Left ventricle myocardium inferior (tissue), 1 donor: ENCODE measurements around the gene COL18A1. TPM values are rescaled to one million over a fixed set of nuclear protein-coding genes. Genes with fewer than 3 reads are reported as not detected.

Experiments used
- DNase-seq: peaks from one replicate; pipeline ENCODE4 v3.0.0-alpha.2; 2020
- H3K27ac ChIP-seq: fragments of 200-600 bp; replicated peaks from 2 replicates; pipeline ENCODE4 v1.8.0; 2021
- H3K27me3 ChIP-seq: fragments of 200-600 bp; 2 replicates; pipeline ENCODE4 v1.8.0; 2021; ENCODE audit warnings: low read depth
- H3K36me3 ChIP-seq: fragments of 200-600 bp; 2 replicates; pipeline ENCODE4 v1.8.0; 2021
- H3K4me1 ChIP-seq: fragments of 200-600 bp; 2 replicates; pipeline ENCODE4 v1.8.0; 2021
- H3K4me3 ChIP-seq: fragments of 200-600 bp; 2 replicates; pipeline ENCODE4 v1.8.0; 2021; ENCODE audit warnings: mild to moderate bottlenecking, moderate library complexity
- H3K9me3 ChIP-seq: fragments of 200-600 bp; replicated peaks from 2 replicates; pipeline ENCODE4 v1.8.0; 2021
- intact Hi-C: fragments of 100-400 bp; cut with micrococcal nuclease; formaldehyde crosslinking; loops from one replicate; pipeline ENCODE4 v1.11.0; 2022
- total RNA-seq: library from RNA; stranded (reverse); fragmentation: NEBNext Ultra II Directional; extraction: Animal tissue kit (Norgen Biotek cat#: 25700); gene quantifications from one replicate; pipeline ENCODE4 v1.2.1, GENCODE V29; 2021
- TF ChIP-seq, protein P1 (sequence below): fragments of 200-600 bp; IDR thresholded peaks from 2 replicates; pipeline ENCODE4 v1.8.0; 2021; ENCODE audit warnings: antibody characterized with exemption, mild to moderate bottlenecking, borderline replicate concordance
- donor health status: DM: no; HTN: yes; CAD: no; lungs with severe emphysema.

The COL18A1 gene
- total RNA-seq, 1 donor from 2014 or later = 66.5 TPM

DNA sequence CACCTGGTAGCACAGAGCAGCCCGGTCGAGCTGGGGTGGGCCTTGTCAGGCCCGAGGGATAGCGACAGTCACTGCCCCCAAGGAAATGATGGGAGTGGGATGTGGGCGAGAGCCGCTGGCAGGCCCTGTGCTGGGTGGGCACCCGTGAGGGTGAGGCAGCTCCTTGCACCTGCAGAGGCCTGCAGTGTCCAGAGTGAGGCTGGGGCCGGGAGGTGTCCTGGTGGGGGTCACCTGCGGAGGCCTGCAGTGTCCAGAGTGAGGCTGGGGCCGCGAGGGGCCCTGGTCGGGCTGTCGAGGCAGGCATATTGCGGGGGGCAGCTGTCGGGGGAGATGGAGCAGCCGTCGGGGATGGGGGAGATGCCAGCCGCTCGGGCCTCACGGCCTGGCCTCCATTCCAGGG lies 87.8 kb downstream of the COL18A1 start:
- H3K9me3 ChIP-seq = no peaks in the 10 kb centered on the region
- intact Hi-C loops = no loop called here
- no peak overlapping the region for H3K4me3 ChIP-seq
- H3K27ac ChIP-seq = no peak overlapping the region
- H3K36me3 ChIP-seq = peaks cover 63% of the 10 kb centered on the region
- H3K27me3 ChIP-seq = no peaks in the 10 kb centered on the region
- no peaks in the 10 kb centered on the region for H3K4me1 ChIP-seq
- TF ChIP-seq, protein P1, sequence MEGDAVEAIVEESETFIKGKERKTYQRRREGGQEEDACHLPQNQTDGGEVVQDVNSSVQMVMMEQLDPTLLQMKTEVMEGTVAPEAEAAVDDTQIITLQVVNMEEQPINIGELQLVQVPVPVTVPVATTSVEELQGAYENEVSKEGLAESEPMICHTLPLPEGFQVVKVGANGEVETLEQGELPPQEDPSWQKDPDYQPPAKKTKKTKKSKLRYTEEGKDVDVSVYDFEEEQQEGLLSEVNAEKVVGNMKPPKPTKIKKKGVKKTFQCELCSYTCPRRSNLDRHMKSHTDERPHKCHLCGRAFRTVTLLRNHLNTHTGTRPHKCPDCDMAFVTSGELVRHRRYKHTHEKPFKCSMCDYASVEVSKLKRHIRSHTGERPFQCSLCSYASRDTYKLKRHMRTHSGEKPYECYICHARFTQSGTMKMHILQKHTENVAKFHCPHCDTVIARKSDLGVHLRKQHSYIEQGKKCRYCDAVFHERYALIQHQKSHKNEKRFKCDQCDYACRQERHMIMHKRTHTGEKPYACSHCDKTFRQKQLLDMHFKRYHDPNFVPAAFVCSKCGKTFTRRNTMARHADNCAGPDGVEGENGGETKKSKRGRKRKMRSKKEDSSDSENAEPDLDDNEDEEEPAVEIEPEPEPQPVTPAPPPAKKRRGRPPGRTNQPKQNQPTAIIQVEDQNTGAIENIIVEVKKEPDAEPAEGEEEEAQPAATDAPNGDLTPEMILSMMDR = no peak
- no peak for DNase-seq

DNA sequence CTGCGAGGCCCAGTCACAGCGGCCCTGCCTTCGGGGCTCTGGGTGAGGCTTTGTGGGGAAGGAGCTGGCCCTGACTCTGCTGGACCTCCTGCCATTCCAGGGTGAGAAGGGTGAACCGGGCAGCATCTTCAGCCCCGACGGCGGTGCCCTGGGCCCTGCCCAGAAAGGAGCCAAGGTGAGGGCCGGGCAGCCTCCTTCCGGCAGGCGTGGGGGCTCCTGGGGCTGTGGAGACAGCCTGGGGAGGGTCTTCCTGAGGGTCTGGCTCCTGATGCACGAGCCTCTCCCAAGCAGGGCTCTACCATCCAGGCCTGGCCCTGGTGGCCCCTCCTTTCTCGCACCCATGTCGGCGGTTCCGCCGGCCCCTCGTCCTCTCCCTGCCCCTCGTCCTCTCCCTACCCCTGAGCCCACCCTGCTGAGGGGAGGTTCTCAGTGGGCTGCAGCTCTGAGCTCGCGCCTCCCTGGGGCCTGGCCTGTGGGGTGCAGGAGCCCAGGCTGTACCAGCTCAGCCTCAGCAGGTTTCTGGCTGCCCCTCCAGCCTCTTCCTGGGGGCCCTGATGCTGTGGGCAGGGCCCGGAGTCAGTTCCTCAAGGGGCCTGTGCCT lies 88.5 kb downstream of the COL18A1 start:
- no peak for DNase-seq
- no peak overlapping the region for H3K4me3 ChIP-seq
- H3K4me1 ChIP-seq = no peaks in the 10 kb centered on the region
- intact Hi-C loops = no loop called here
- H3K27ac ChIP-seq = no peak overlapping the region
- H3K27me3 ChIP-seq = no peaks in the 10 kb centered on the region
- TF ChIP-seq, protein P1 = no peak
- peaks cover 65% of the 10 kb centered on the region for H3K36me3 ChIP-seq
- H3K9me3 ChIP-seq = no peaks in the 10 kb centered on the region

GRCh38 chr21:45494135-45494850 lies 89.3 kb downstream of the COL18A1 start:
- Histone ChIP-seq H3K27me3 (no peaks in the 10 kb centered on the region), H3K36me3 (peaks cover 73% of the 10 kb centered on the region), H3K4me1 (no peaks in the 10 kb centered on the region), H3K4me3 (no peak overlapping the region), H3K9me3 (no peaks in the 10 kb centered on the region), H3K27ac (no peak overlapping the region)
- intact Hi-C loops = no loop called here
- DNase-seq = no peak
- TF ChIP-seq, protein P1 = no peak

GRCh38 chr21:45494851-45495680 lies 90.1 kb downstream of the COL18A1 start:
- TF ChIP-seq, protein P1 = no peak
- no peaks in the 10 kb centered on the region for H3K27me3 ChIP-seq
- H3K36me3 ChIP-seq = peaks cover 76% of the 10 kb centered on the region
- H3K27ac ChIP-seq = no peak overlapping the region
- no peaks in the 10 kb centered on the region for H3K4me1 ChIP-seq
- intact Hi-C loops = no loop called here
- no peak overlapping the region for H3K4me3 ChIP-seq
- no peak for DNase-seq
- H3K9me3 ChIP-seq = no peaks in the 10 kb centered on the region

- Histone ChIP-seq H3K27ac (no peak overlapping the region), H3K4me3 (no peak overlapping the region), H3K4me1 (no peaks in the 10 kb centered on the region), H3K9me3 (no peaks in the 10 kb centered on the region), H3K36me3 (peaks cover 76% of the 10 kb centered on the region), H3K27me3 (no peaks in the 10 kb centered on the region)
- intact Hi-C loops = no loop called here
- DNase-seq = no peak
- TF ChIP-seq, protein P1 = no peak
Measured at GRCh38 chr21:45496151-45496967, 91.4 kb downstream of the COL18A1 start.
